ENCODE measurements around the gene TAB2. TPM values are rescaled to one million over a fixed set of nuclear protein-coding genes. Genes with fewer than 3 reads are reported as not detected.

Gene TAB2
- total RNA-seq, 1 donor from 2014 or later = 58.3 TPM

- no peak for DNase-seq (ENCODE audit: low spot score)
These were observed 48.9 kb downstream of the TAB2 start for GRCh38 chr6:149366267-149366921.

- DNase-seq (ENCODE audit: low spot score) = no peak
These were observed 50.6 kb downstream of the TAB2 start for GRCh38 chr6:149368065-149368464.

GRCh38 chr6:149371154-149371553, 53.6 kb downstream of the TAB2 start:
- DNase-seq (ENCODE audit: low spot score) = no peak

- no peak for DNase-seq (ENCODE audit: low spot score)
These were observed 54.5 kb downstream of the TAB2 start for GRCh38 chr6:149372062-149372461.

GRCh38 chr6:149373511-149373910, 56.0 kb downstream of the TAB2 start:
- DNase-seq (ENCODE audit: low spot score) = no peak

- no peak for DNase-seq (ENCODE audit: low spot score)
These were observed 62.5 kb downstream of the TAB2 start for GRCh38 chr6:149379977-149380376.

- no peak for DNase-seq (ENCODE audit: low spot score)
These were observed 63.0 kb downstream of the TAB2 start for GRCh38 chr6:149380523-149380922.

GRCh38 chr6:149383371-149383770, 65.9 kb downstream of the TAB2 start:
- DNase-seq (ENCODE audit: low spot score) = no peak

GRCh38 chr6:149384464-149384863, 67.0 kb downstream of the TAB2 start:
- DNase-seq (ENCODE audit: low spot score) = no peak

GRCh38 chr6:149385998-149386646, 68.6 kb downstream of the TAB2 start:
- DNase-seq (ENCODE audit: low spot score) = no peak

- no peak for DNase-seq (ENCODE audit: low spot score)
These were observed 70.4 kb downstream of the TAB2 start for GRCh38 chr6:149387779-149388512.

GRCh38 chr6:149389509-149390297, 72.2 kb downstream of the TAB2 start:
- DNase-seq (ENCODE audit: low spot score) = no peak

- DNase-seq (ENCODE audit: low spot score) = no peak
These were observed 74.6 kb downstream of the TAB2 start for GRCh38 chr6:149392093-149392492.

- DNase-seq (ENCODE audit: low spot score) = no peak
These were observed 75.0 kb downstream of the TAB2 start for GRCh38 chr6:149392535-149392934.

- DNase-seq (ENCODE audit: low spot score) = no peak
These were observed 75.6 kb downstream of the TAB2 start for GRCh38 chr6:149393002-149393679.

GRCh38 chr6:149395185-149395584, 77.7 kb downstream of the TAB2 start:
- no peak for DNase-seq (ENCODE audit: low spot score)

- DNase-seq (ENCODE audit: low spot score) = no peak
These were observed 79.9 kb downstream of the TAB2 start for GRCh38 chr6:149397384-149397783.

- no peak for DNase-seq (ENCODE audit: low spot score)
These were observed 82.5 kb downstream of the TAB2 start, which contains the start of gene SUMO4 for GRCh38 chr6:149400050-149400449. SUMO4 (plus strand) TSS chr6:149400262; CDS start chr6:149400392, 130 bp downstream.

- DNase-seq (ENCODE audit: low spot score) = no peak
These were observed 86.0 kb downstream of the TAB2 start for GRCh38 chr6:149403534-149403933.

GRCh38 chr6:149405823-149406765, 88.6 kb downstream of the TAB2 start:
- DNase-seq (ENCODE audit: low spot score) = no peak

All from mesenteric fat pad (tissue), 1 donor.